Liver (tissue), 9 donors: ENCODE measurements around the gene UMODL1. TPM values are rescaled to one million over a fixed set of nuclear protein-coding genes. Genes with fewer than 3 reads are reported as not detected.

Experiments
- DNase-seq: peaks from one replicate; pipeline ENCODE4 v3.0.0-alpha.2; 2017; ENCODE audit warnings: low spot score
- H3K27ac ChIP-seq, 2 donors: one replicate each; pipeline ENCODE4 v1.7.0; 2013; ENCODE audit warnings: inconsistent platforms in 2 of 2, low read length in 2 of 2, control low read depth in 1 of 2, low read depth in 1 of 2, mild to moderate bottlenecking in 1 of 2
- H3K27me3 ChIP-seq, 4 donors: one replicate each; pipeline versions ENCODE4 v1.6.1 to v1.7.0; 2013; ENCODE audit warnings: low read length in 3 of 4, inconsistent platforms in 1 of 4, mild to moderate bottlenecking in 1 of 4, moderate library complexity in 1 of 4; ENCODE audit not compliant: control insufficient read depth in 4 of 4, insufficient read depth in 4 of 4
- H3K36me3 ChIP-seq, 4 donors: one replicate each; pipeline versions ENCODE4 v1.6.1 to v1.7.0; 2013; ENCODE audit warnings: low read length in 3 of 4, mild to moderate bottlenecking in 3 of 4, low read depth in 1 of 4, moderate library complexity in 1 of 4; ENCODE audit not compliant: control insufficient read depth in 4 of 4, insufficient read depth in 3 of 4
- H3K4me1 ChIP-seq, 4 donors: one replicate each; pipeline versions ENCODE4 v1.6.1 to v1.7.0; 2013; ENCODE audit warnings: low read length in 3 of 4, mild to moderate bottlenecking in 3 of 4, moderate library complexity in 1 of 4; ENCODE audit not compliant: control insufficient read depth in 4 of 4, insufficient read depth in 4 of 4
- H3K4me3 ChIP-seq, 3 donors: one replicate each; pipeline versions ENCODE4 v1.6.1 to v1.7.0; 2013; ENCODE audit warnings: low read length in 3 of 3, control low read depth in 1 of 3, low read depth in 1 of 3, mild to moderate bottlenecking in 1 of 3
- H3K9ac ChIP-seq, 2 donors: one replicate each; pipeline ENCODE4 v1.7.0; 2013; ENCODE audit warnings: low read length in 2 of 2, mild to moderate bottlenecking in 2 of 2, moderate library complexity in 2 of 2, control low read depth in 1 of 2, low read depth in 1 of 2
- H3K9me3 ChIP-seq, 4 donors: one replicate each; pipeline versions ENCODE4 v1.6.1 to v1.7.0; 2013; ENCODE audit warnings: low read length in 3 of 4; ENCODE audit not compliant: control insufficient read depth in 4 of 4
- ATF3 ChIP-seq: IDR thresholded peaks from 2 replicates; pipeline ENCODE4 v1.6.1; 2016; ENCODE audit warnings: antibody characterized with exemption
- EGR1 ChIP-seq, 2 donors: IDR thresholded peaks; 2 replicates each; pipeline ENCODE4 v1.6.1; 2016 to 2018; ENCODE audit warnings: antibody characterized with exemption in 2 of 2, low read depth in 2 of 2
- FOXA1 ChIP-seq: IDR thresholded peaks from 2 replicates; pipeline ENCODE4 v1.6.1; 2016; ENCODE audit warnings: antibody characterized with exemption
- FOXA2 ChIP-seq: IDR thresholded peaks from 2 replicates; pipeline ENCODE4 v1.6.1; 2016; ENCODE audit warnings: antibody characterized with exemption
- GABPA ChIP-seq, 2 donors: IDR thresholded peaks in 1 of 2; conservative IDR thresholded peaks in 1 of 2; 2 replicates each; pipeline ENCODE4 v1.6.1; 2016; ENCODE audit warnings: antibody characterized with exemption in 2 of 2, mild to moderate bottlenecking in 1 of 2, moderate library complexity in 1 of 2
- HNF4A ChIP-seq, 2 donors: conservative IDR thresholded peaks; 2 replicates each; pipeline ENCODE4 v1.6.1; 2016; ENCODE audit warnings: antibody characterized with exemption in 2 of 2, mild to moderate bottlenecking in 2 of 2
- HNF4G ChIP-seq: IDR thresholded peaks from 2 replicates; pipeline ENCODE4 v1.6.1; 2016; ENCODE audit warnings: antibody characterized with exemption
- JUND ChIP-seq, 2 donors: IDR thresholded peaks; 2 replicates each; pipeline ENCODE4 v1.6.1; 2016; ENCODE audit warnings: antibody characterized with exemption in 2 of 2
- NR2F2 ChIP-seq: IDR thresholded peaks from 2 replicates; pipeline ENCODE4 v1.6.1; 2016; ENCODE audit warnings: antibody characterized with exemption
- RAD21 ChIP-seq, 2 donors: IDR thresholded peaks; 2 replicates each; pipeline ENCODE4 v1.6.1; 2016; ENCODE audit warnings: antibody characterized with exemption in 2 of 2, mild to moderate bottlenecking in 2 of 2
- RXRA ChIP-seq, 2 donors: IDR thresholded peaks; 2 replicates each; pipeline ENCODE4 v1.6.1; 2017 to 2018; ENCODE audit warnings: antibody characterized with exemption in 2 of 2, mild to moderate bottlenecking in 1 of 2
- SP1 ChIP-seq: IDR thresholded peaks from 2 replicates; pipeline ENCODE4 v1.6.1; 2018; ENCODE audit warnings: antibody characterized with exemption, mild to moderate bottlenecking
- TAF1 ChIP-seq: conservative IDR thresholded peaks from 2 replicates; pipeline ENCODE4 v1.6.1; 2016; ENCODE audit warnings: antibody characterized with exemption, mild to moderate bottlenecking
- YY1 ChIP-seq: IDR thresholded peaks from 2 replicates; pipeline ENCODE4 v1.6.1; 2016; ENCODE audit warnings: antibody characterized with exemption, mild to moderate bottlenecking
- WGBS: extraction: QIAGEN DNeasy Blood & Tissue Kit; methylation state at CpG from one replicate; pipeline ENCODE4 v1.1.7; 2013; 5-methylcytosine and 5-hydroxymethylcytosine counted together
- polyA plus RNA-seq, 2 donors: library from polyadenylated mRNA; stranded (reverse) in 1 of 2; unstranded in 1 of 2; fragments of 200-250 nt in 1 of 2; fragments of >200 nt in 1 of 2; fragmentation: Nextera tagmentation in 1 of 2; extraction: Ambion mirVana in 1 of 2; gene quantifications; one replicate each; pipeline versions ENCODE4 v1.2.1 to v1.2.3, GENCODE V29; 2013 to 2015
- total RNA-seq, 2 donors: library from RNA; depleted of rRNA; stranded (reverse); fragments of >200 nt; gene quantifications; one replicate each; pipeline ENCODE4 v1.2.3, GENCODE V29; 2014
- TF ChIP-seq, protein P1 (sequence below): IDR thresholded peaks from 2 replicates; pipeline ENCODE4 v1.6.1; 2016; ENCODE audit warnings: antibody characterized with exemption, mild to moderate bottlenecking
- TF ChIP-seq, protein P2 (sequence below): IDR thresholded peaks from 2 replicates; pipeline ENCODE4 v1.6.1; 2016; ENCODE audit warnings: antibody characterized with exemption
- TF ChIP-seq, protein P3 (sequence below): fragments of 150-350 bp; IDR thresholded peaks from 2 replicates; pipeline ENCODE4 v1.5.1; 2017; ENCODE audit warnings: improper control_type of control experiment, low read depth, low read length; ENCODE audit not compliant: missing input control
- TF ChIP-seq, protein P4 (sequence below): IDR thresholded peaks from 2 replicates; pipeline ENCODE4 v1.6.1; 2016; ENCODE audit warnings: antibody characterized with exemption
- donor health status: healthy.
- donor health status: healthy.
- donor health status: healthy.
- donor health status: healthy.
- donor health status: healthy.

The UMODL1 gene
- total and polyA plus RNA-seq, 4 donors: 0.08 to 0.14 (median 0.08) TPM; not detected in 1

DNA sequence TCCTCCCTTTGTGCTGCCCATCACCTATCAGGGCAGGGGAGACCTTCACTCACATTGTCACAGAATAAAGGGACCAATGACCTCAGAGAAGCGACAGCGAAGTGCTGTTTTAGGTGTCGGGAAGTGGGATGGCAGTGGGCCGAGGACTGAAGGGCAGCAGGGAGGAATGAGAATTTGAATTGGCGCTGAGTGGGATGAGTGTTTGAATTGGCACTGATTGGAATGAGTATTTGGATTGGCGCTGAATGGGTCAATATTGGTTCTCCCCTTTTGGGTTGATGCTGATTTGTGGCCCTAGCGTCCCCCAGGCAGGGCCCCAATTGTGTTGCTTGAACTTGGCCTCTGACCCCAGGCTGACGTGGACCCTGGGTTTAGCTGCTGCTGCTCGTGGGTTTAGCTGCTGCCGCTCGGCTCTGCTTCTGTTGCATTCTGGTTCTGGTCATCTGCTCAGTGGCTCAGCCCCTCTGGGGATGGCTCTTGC is 12.4 kb upstream of the UMODL1 start (continued):
- TF ChIP-seq TAF1: no peak
- TF ChIP-seq NR2F2: peak; percentile 78
- peak; percentile 97 for TF ChIP-seq FOXA2
- peak; percentile 54 for TF ChIP-seq HNF4G

DNA sequence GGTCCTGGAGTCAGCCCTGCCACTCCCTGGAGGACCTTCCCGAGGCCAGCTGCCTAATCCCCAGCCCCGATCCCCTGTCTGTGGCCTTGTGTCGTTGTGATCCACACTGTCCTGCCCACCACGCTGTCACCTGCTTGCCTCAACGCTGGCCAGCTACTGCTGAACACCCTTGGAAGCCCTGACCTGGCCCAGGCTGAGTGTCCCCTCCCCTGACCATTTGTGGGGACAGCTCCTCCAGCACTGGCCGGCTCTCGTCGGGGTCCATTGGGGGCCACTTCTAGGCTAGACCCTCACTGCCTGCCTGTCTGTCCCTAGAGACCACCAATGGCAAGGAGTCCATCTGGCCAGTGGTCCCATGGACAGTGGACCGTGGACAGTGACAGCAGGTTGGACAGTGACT is 12.0 kb upstream of the UMODL1 start:
- DNase-seq: no peak
- Histone ChIP-seq H3K36me3 (no peaks in the 10 kb centered on the region), H3K9ac (no peak overlapping the region), H3K27ac (peak overlapping the region; percentile 15 to 46), H3K9me3 (peaks cover 0 to 6% (median under 1%) of the 10 kb centered on the region in 4 donors), H3K27me3 (peaks cover 0 to 7% (median 0%) of the 10 kb centered on the region in 4 donors), H3K4me3 (no peak overlapping the region), H3K4me1 (peaks cover 10 to 44% (median 32%) of the 10 kb centered on the region in 4 donors)
- 72% methylated on average over 9 of the region's 9 CpGs for WGBS
- TF ChIP-seq YY1 (no peak), HNF4A (conservative IDR thresholded peaks at IDR 0.05) (no peak), NR2F2 (no peak), FOXA1 (no peak), RXRA (IDR thresholded peaks at IDR 0.05) (no peak), EGR1 (IDR thresholded peaks at IDR 0.05; ENCODE audit: low read depth in 2 of 2) (no peak), GABPA (IDR thresholded peaks at IDR 0.05 in 1 of 2, conservative IDR thresholded peaks at IDR 0.05 in 1 of 2) (no peak), SP1 (no peak), JUND (IDR thresholded peaks at IDR 0.05) (no peak), TAF1 (no peak), FOXA2 (no peak), HNF4G (no peak), ATF3 (no peak), RAD21 (IDR thresholded peaks at IDR 0.05) (no peak)
- TF ChIP-seq, protein P1, sequence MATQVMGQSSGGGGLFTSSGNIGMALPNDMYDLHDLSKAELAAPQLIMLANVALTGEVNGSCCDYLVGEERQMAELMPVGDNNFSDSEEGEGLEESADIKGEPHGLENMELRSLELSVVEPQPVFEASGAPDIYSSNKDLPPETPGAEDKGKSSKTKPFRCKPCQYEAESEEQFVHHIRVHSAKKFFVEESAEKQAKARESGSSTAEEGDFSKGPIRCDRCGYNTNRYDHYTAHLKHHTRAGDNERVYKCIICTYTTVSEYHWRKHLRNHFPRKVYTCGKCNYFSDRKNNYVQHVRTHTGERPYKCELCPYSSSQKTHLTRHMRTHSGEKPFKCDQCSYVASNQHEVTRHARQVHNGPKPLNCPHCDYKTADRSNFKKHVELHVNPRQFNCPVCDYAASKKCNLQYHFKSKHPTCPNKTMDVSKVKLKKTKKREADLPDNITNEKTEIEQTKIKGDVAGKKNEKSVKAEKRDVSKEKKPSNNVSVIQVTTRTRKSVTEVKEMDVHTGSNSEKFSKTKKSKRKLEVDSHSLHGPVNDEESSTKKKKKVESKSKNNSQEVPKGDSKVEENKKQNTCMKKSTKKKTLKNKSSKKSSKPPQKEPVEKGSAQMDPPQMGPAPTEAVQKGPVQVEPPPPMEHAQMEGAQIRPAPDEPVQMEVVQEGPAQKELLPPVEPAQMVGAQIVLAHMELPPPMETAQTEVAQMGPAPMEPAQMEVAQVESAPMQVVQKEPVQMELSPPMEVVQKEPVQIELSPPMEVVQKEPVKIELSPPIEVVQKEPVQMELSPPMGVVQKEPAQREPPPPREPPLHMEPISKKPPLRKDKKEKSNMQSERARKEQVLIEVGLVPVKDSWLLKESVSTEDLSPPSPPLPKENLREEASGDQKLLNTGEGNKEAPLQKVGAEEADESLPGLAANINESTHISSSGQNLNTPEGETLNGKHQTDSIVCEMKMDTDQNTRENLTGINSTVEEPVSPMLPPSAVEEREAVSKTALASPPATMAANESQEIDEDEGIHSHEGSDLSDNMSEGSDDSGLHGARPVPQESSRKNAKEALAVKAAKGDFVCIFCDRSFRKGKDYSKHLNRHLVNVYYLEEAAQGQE: no peak
- TF ChIP-seq, protein P2, sequence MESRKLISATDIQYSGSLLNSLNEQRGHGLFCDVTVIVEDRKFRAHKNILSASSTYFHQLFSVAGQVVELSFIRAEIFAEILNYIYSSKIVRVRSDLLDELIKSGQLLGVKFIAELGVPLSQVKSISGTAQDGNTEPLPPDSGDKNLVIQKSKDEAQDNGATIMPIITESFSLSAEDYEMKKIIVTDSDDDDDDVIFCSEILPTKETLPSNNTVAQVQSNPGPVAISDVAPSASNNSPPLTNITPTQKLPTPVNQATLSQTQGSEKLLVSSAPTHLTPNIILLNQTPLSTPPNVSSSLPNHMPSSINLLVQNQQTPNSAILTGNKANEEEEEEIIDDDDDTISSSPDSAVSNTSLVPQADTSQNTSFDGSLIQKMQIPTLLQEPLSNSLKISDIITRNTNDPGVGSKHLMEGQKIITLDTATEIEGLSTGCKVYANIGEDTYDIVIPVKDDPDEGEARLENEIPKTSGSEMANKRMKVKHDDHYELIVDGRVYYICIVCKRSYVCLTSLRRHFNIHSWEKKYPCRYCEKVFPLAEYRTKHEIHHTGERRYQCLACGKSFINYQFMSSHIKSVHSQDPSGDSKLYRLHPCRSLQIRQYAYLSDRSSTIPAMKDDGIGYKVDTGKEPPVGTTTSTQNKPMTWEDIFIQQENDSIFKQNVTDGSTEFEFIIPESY: no peak
- TF ChIP-seq, protein P3, sequence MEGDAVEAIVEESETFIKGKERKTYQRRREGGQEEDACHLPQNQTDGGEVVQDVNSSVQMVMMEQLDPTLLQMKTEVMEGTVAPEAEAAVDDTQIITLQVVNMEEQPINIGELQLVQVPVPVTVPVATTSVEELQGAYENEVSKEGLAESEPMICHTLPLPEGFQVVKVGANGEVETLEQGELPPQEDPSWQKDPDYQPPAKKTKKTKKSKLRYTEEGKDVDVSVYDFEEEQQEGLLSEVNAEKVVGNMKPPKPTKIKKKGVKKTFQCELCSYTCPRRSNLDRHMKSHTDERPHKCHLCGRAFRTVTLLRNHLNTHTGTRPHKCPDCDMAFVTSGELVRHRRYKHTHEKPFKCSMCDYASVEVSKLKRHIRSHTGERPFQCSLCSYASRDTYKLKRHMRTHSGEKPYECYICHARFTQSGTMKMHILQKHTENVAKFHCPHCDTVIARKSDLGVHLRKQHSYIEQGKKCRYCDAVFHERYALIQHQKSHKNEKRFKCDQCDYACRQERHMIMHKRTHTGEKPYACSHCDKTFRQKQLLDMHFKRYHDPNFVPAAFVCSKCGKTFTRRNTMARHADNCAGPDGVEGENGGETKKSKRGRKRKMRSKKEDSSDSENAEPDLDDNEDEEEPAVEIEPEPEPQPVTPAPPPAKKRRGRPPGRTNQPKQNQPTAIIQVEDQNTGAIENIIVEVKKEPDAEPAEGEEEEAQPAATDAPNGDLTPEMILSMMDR: no peak
- TF ChIP-seq, protein P4, sequence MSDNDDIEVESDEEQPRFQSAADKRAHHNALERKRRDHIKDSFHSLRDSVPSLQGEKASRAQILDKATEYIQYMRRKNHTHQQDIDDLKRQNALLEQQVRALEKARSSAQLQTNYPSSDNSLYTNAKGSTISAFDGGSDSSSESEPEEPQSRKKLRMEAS: no peak
